ENCODE measurements around the gene AMD1. TPM values are rescaled to one million over a fixed set of nuclear protein-coding genes. Genes with fewer than 3 reads are reported as not detected.

Gene AMD1
- total and polyA plus RNA-seq, 10 of the 15 experiments (the other 5 are each of a cell fraction or from before 2014, with no cell fraction given), result 58.2 to 116 (median 79.3) TPM

- TF ChIP-seq IRF4 (IDR thresholded peaks at IDR 0.05; ENCODE audit: low read depth, low read length) (peak; percentile 100), TAF1 (IDR thresholded peaks at IDR 0.05; ENCODE audit: borderline replicate concordance, low read depth, low read length) (no peak), FOXM1 (IDR thresholded peaks at IDR 0.05; ENCODE audit: low read depth, low read length) (peak; percentile 96), CEBPB (IDR thresholded peaks at IDR 0.05; ENCODE audit: borderline replicate concordance in 1 of 2, low read depth in 2 of 2, low read length in 2 of 2) (peak in 1 of 2 experiments; percentile 84; a peak in 1 of 4 replicates), CHD1 (IDR thresholded peaks at IDR 0.05; ENCODE audit: low read depth, low read length) (no peak), ATF2 (IDR thresholded peaks at IDR 0.05; ENCODE audit: low read length) (peak; percentile 95), RCOR1 (conservative IDR thresholded peaks at IDR 0.05; ENCODE audit: low read depth, low read length) (peak; percentile 82; the same call in 1 of the 2 replicates), STAT1 (conservative IDR thresholded peaks at IDR 0.05) (no peak), KLF5 (IDR thresholded peaks at IDR 0.05; ENCODE audit: partially characterized antibody) (no peak), YBX1 (IDR thresholded peaks at IDR 0.05) (no peak), ZNF207 (IDR thresholded peaks at IDR 0.05; ENCODE audit: borderline replicate concordance) (peak; percentile 63; the same call in 1 of the 2 replicates), MYB (IDR thresholded peaks at IDR 0.05; ENCODE audit: borderline replicate concordance, low read depth, low read length) (peak; percentile 61; the same call in 1 of the 2 replicates), SREBF2 (IDR thresholded peaks at IDR 0.05; ENCODE audit: low read length) (no peak), ZBED1 (IDR thresholded peaks at IDR 0.05; ENCODE audit: borderline replicate concordance) (peak; percentile 73; the same call in 1 of the 2 replicates), SIX5 (IDR thresholded peaks at IDR 0.05; ENCODE audit: low read depth, low read length, severe bottlenecking) (no peak), WRNIP1 (IDR thresholded peaks at IDR 0.05; ENCODE audit: borderline replicate concordance, low read depth, low read length) (peak; percentile 80; the same call in 1 of the 2 replicates), NR2F1 (conservative IDR thresholded peaks at IDR 0.05) (no peak; the same call in 1 of the 2 replicates), PBX3 (IDR thresholded peaks at IDR 0.05; ENCODE audit: insufficient replicate concordance, low read depth, low read length) (peak; percentile 54), TCF7 (IDR thresholded peaks at IDR 0.05; ENCODE audit: borderline replicate concordance) (0 out of 2 replicates have a peak, but pooled peaks have one; percentile 47), TARDBP (IDR thresholded peaks at IDR 0.05; ENCODE audit: borderline replicate concordance) (no peak), MEF2A (IDR thresholded peaks at IDR 0.05; ENCODE audit: insufficient read depth, low read depth, low read length) (peak; percentile 95), JUNB (IDR thresholded peaks at IDR 0.05) (peak; percentile 100), NBN (IDR thresholded peaks at IDR 0.05) (peak; percentile 99), ZNF384 (IDR thresholded peaks at IDR 0.05; ENCODE audit: borderline replicate concordance, low read depth, low read length) (peak; percentile 92), SMAD5 (IDR thresholded peaks at IDR 0.05; ENCODE audit: low read depth) (no peak), CHD4 (IDR thresholded peaks at IDR 0.05) (no peak), BMI1 (IDR thresholded peaks at IDR 0.05; ENCODE audit: borderline replicate concordance) (peak; percentile 93), IKZF2 (IDR thresholded peaks at IDR 0.05) (peak; percentile 89 to 94), NFYB (IDR thresholded peaks at IDR 0.05; ENCODE audit: insufficient read depth, low read depth, low read length) (no peak), ATF7 (IDR thresholded peaks at IDR 0.05; ENCODE audit: low read depth) (peak; percentile 98), NFIC (IDR thresholded peaks at IDR 0.05; ENCODE audit: low read depth, low read length) (peak; percentile 98)
- TF ChIP-seq, protein P1, sequence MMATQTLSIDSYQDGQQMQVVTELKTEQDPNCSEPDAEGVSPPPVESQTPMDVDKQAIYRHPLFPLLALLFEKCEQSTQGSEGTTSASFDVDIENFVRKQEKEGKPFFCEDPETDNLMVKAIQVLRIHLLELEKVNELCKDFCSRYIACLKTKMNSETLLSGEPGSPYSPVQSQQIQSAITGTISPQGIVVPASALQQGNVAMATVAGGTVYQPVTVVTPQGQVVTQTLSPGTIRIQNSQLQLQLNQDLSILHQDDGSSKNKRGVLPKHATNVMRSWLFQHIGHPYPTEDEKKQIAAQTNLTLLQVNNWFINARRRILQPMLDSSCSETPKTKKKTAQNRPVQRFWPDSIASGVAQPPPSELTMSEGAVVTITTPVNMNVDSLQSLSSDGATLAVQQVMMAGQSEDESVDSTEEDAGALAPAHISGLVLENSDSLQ (IDR thresholded peaks at IDR 0.05), result peak; percentile 93
Observed at GRCh38 chr6:110944681-110945151, 70.1 kb downstream of the AMD1 start (continued).

All from GM12878 (cell line).